Stimulated activated CD4-positive, alpha-beta T cell treated with anti-CD3 and anti-CD28 coated beads, Interleukin-1b, Interleukin-23, amount 100 ng/mL, for 24 hours (primary cell): ENCODE measurements around the gene NTRK3.

Experiments
- DNase-seq, 4 experiments: peaks; one replicate each; pipeline ENCODE4 v3.0.0-alpha.2; 2020; ENCODE audit warnings: low read depth in 4 of 4, low spot score in 1 of 4

Gene NTRK3

GRCh38 chr15:87906444-87906843 is 350.1 kb downstream of the NTRK3 start:
- no peak for DNase-seq

GRCh38 chr15:87902772-87903426 is 353.6 kb downstream of the NTRK3 start:
- DNase-seq: no peak

- no peak for DNase-seq
Observed at GRCh38 chr15:87901926-87902690, 354.4 kb downstream of the NTRK3 start.

- no peak for DNase-seq
Observed at GRCh38 chr15:87901008-87901407, 355.5 kb downstream of the NTRK3 start.

- no peak for DNase-seq
Observed at GRCh38 chr15:87896936-87897335, 359.6 kb downstream of the NTRK3 start.

GRCh38 chr15:87887177-87887576 is 369.4 kb downstream of the NTRK3 start:
- no peak for DNase-seq

GRCh38 chr15:87881026-87881425 is 375.5 kb downstream of the NTRK3 start:
- no peak for DNase-seq

GRCh38 chr15:87877822-87878542 is 378.6 kb downstream of the NTRK3 start:
- no peak for DNase-seq

GRCh38 chr15:87877114-87877810 is 379.3 kb downstream of the NTRK3 start:
- DNase-seq: no peak

- no peak for DNase-seq
Observed at GRCh38 chr15:87874896-87875711, 381.4 kb downstream of the NTRK3 start.

GRCh38 chr15:87873516-87873915 is 383.0 kb downstream of the NTRK3 start:
- DNase-seq: no peak

GRCh38 chr15:87871731-87872320 is 384.7 kb downstream of the NTRK3 start:
- DNase-seq: no peak

- DNase-seq: no peak
Observed at GRCh38 chr15:87871258-87871681, 385.3 kb downstream of the NTRK3 start.

- no peak for DNase-seq
Observed at GRCh38 chr15:87866961-87867360, 389.6 kb downstream of the NTRK3 start.

GRCh38 chr15:87863152-87863551 is 393.4 kb downstream of the NTRK3 start:
- DNase-seq: no peak

GRCh38 chr15:87860743-87861142 is 395.8 kb downstream of the NTRK3 start:
- no peak for DNase-seq

GRCh38 chr15:87858651-87859050 is 397.9 kb downstream of the NTRK3 start:
- DNase-seq: no peak

GRCh38 chr15:87851497-87851896 is 405.0 kb downstream of the NTRK3 start:
- DNase-seq: no peak

- DNase-seq: no peak
Observed at GRCh38 chr15:87850916-87851315, 405.6 kb downstream of the NTRK3 start.

- no peak for DNase-seq
Observed at GRCh38 chr15:87849181-87849580, 407.4 kb downstream of the NTRK3 start.
